Measurements from ENCODE around the gene SNAPIN.

GRCh38 chr1:153627715-153628626 lies 30.5 kb upstream of the SNAPIN start, which contains the start of gene S100A1:
- TF ChIP-seq, protein P1, sequence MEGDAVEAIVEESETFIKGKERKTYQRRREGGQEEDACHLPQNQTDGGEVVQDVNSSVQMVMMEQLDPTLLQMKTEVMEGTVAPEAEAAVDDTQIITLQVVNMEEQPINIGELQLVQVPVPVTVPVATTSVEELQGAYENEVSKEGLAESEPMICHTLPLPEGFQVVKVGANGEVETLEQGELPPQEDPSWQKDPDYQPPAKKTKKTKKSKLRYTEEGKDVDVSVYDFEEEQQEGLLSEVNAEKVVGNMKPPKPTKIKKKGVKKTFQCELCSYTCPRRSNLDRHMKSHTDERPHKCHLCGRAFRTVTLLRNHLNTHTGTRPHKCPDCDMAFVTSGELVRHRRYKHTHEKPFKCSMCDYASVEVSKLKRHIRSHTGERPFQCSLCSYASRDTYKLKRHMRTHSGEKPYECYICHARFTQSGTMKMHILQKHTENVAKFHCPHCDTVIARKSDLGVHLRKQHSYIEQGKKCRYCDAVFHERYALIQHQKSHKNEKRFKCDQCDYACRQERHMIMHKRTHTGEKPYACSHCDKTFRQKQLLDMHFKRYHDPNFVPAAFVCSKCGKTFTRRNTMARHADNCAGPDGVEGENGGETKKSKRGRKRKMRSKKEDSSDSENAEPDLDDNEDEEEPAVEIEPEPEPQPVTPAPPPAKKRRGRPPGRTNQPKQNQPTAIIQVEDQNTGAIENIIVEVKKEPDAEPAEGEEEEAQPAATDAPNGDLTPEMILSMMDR (optimal IDR thresholded peaks at IDR 0.05 in 1 of 3, IDR thresholded peaks at IDR 0.05 in 1 of 3, conservative IDR thresholded peaks at IDR 0.05 in 1 of 3; ENCODE audit: extremely low read depth in 1 of 3, insufficient read depth in 2 of 3, low read length in 3 of 3) = peak in 1 of 3 experiments; percentile 35
- no peak for TF ChIP-seq EZH2 (IDR thresholded peaks at IDR 0.05; ENCODE audit: low read length)

All from keratinocyte (primary cell).